IMR-90 (cell line): ENCODE measurements around the gene MLKL. TPM values are rescaled to one million over a fixed set of nuclear protein-coding genes. Genes with fewer than 3 reads are reported as not detected.

Source experiments
- ATAC-seq: fragments of 200-7000 bp; cut with Tn5 transposase; 2 replicates; pipeline ENCODE4 v1.9.1; 2020; ENCODE audit warnings: low read depth, mild to moderate bottlenecking, moderate library complexity
- BruUV-seq: library from RNA; stranded (reverse); fragments of 400-500 nt; replicated peaks from 2 replicates; lab custom pipeline; 2021; lab: Mats Ljungman, UMichigan
- CTCF ChIA-PET: fragments of 300-600 bp; formaldehyde crosslinking; extraction: SDS; loops from one replicate; lab custom pipeline; 2021; ENCODE audit warnings: antibody characterized with exemption; lab: Yijun Ruan, JAX
- POLR2A ChIA-PET: fragments of 300-600 bp; sonication (Branson Sonifier 250); formaldehyde crosslinking; loops from one replicate; lab custom pipeline; 2022; ENCODE audit warnings: antibody characterized with exemption; ENCODE audit not compliant: unreplicated experiment; lab: Charles Lee
- DNase-seq: peaks from one replicate; pipeline ENCODE4 v3.0.0; 2013
- H2AFZ ChIP-seq: replicated peaks from 2 replicates; pipeline ENCODE3; 2013; ENCODE audit warnings: low read length, mild to moderate bottlenecking; ENCODE audit not compliant: poor library complexity
- H2AK5ac ChIP-seq: 2 replicates; pipeline ENCODE4 v1.6.1; 2013; ENCODE audit warnings: low read depth, low read length, inconsistent platforms
- H2AK9ac ChIP-seq: replicated peaks from 2 replicates; pipeline ENCODE3; 2013; ENCODE audit warnings: mild to moderate bottlenecking, low read depth, low read length, moderate library complexity; ENCODE audit not compliant: poor library complexity
- H2BK120ac ChIP-seq: 2 replicates; pipeline ENCODE4 v1.6.1; 2013; ENCODE audit warnings: low read depth, low read length, inconsistent platforms
- H2BK15ac ChIP-seq: 3 replicates; pipeline ENCODE4 v1.6.1; 2013; ENCODE audit warnings: low read depth, low read length, inconsistent platforms
- H2BK20ac ChIP-seq: 2 replicates; pipeline ENCODE4 v1.6.1; 2013; ENCODE audit warnings: low read depth, mild to moderate bottlenecking, inconsistent platforms, low read length, moderate library complexity
- H2BK5ac ChIP-seq: 2 replicates; pipeline ENCODE4 v1.6.1; 2013; ENCODE audit warnings: mild to moderate bottlenecking, low read depth, low read length, inconsistent platforms; ENCODE audit not compliant: poor library complexity, severe bottlenecking
- H3K14ac ChIP-seq: replicated peaks from 2 replicates; pipeline ENCODE4 v1.6.1; 2013; ENCODE audit warnings: low read depth, low read length, inconsistent platforms
- H3K18ac ChIP-seq: 2 replicates; pipeline ENCODE4 v1.6.1; 2013; ENCODE audit warnings: low read depth, low read length, control low read depth
- H3K23ac ChIP-seq: 2 replicates; pipeline ENCODE4 v1.6.1; 2013; ENCODE audit warnings: low read depth, low read length, inconsistent platforms
- H3K27ac ChIP-seq: 2 replicates; pipeline ENCODE4 v1.5.1; 2013; ENCODE audit warnings: mild to moderate bottlenecking, control low read depth, low read length; ENCODE audit not compliant: insufficient read depth
- H3K27me3 ChIP-seq: 2 replicates; pipeline ENCODE4 v1.6.1; 2013; ENCODE audit warnings: low read length; ENCODE audit not compliant: control insufficient read depth, insufficient read depth
- H3K36me3 ChIP-seq: 2 replicates; pipeline ENCODE4 v1.6.1; 2013; ENCODE audit warnings: low read length, mixed read lengths; ENCODE audit not compliant: control insufficient read depth, insufficient read depth
- H3K4ac ChIP-seq: 2 replicates; pipeline ENCODE4 v1.6.1; 2013; ENCODE audit warnings: low read depth, low read length, inconsistent platforms
- H3K4me1 ChIP-seq: 2 replicates; pipeline ENCODE4 v1.6.1; 2013; ENCODE audit warnings: low read length, mixed read lengths; ENCODE audit not compliant: control insufficient read depth, insufficient read depth
- H3K4me2 ChIP-seq: 2 replicates; pipeline ENCODE4 v1.6.1; 2013; ENCODE audit warnings: low read depth, mild to moderate bottlenecking, control low read depth, low read length, moderate library complexity
- H3K4me3 ChIP-seq: 2 replicates; pipeline ENCODE4 v1.5.1; 2013; ENCODE audit warnings: low read depth, mild to moderate bottlenecking, control low read depth, low read length, moderate library complexity; ENCODE audit not compliant: insufficient read depth
- H3K56ac ChIP-seq: 2 replicates; pipeline ENCODE4 v1.6.1; 2013; ENCODE audit warnings: low read length, inconsistent platforms; ENCODE audit not compliant: insufficient read depth; ENCODE audit errors: extremely low read depth
- H3K79me1 ChIP-seq, 2 experiments: 2 replicates each; pipeline ENCODE4 v1.6.1; 2013; ENCODE audit warnings: low read length in 2 of 2, inconsistent platforms in 1 of 2, low read depth in 1 of 2
- H3K9ac ChIP-seq: 2 replicates; pipeline ENCODE4 v1.6.1; 2013; ENCODE audit warnings: low read depth, low read length, control low read depth
- H3K9me1 ChIP-seq: 2 replicates; pipeline ENCODE4 v1.6.1; 2013; ENCODE audit warnings: low read length, inconsistent platforms; ENCODE audit not compliant: insufficient read depth
- H3K9me3 ChIP-seq: 2 replicates; pipeline ENCODE4 v1.6.1; 2013; ENCODE audit warnings: low read length; ENCODE audit not compliant: control insufficient read depth, insufficient read depth
- H4K20me1 ChIP-seq: 2 replicates; pipeline ENCODE4 v1.6.1; 2013; ENCODE audit warnings: low read length, inconsistent platforms; ENCODE audit not compliant: insufficient read depth
- H4K5ac ChIP-seq: 2 replicates; pipeline ENCODE4 v1.6.1; 2013; ENCODE audit warnings: mild to moderate bottlenecking, low read depth, low read length, control low read depth
- H4K8ac ChIP-seq, 2 experiments: 2 replicates each; pipeline ENCODE4 v1.6.1; 2013; ENCODE audit warnings: low read depth in 2 of 2, low read length in 2 of 2, control low read depth in 1 of 2, inconsistent platforms in 1 of 2
- H4K91ac ChIP-seq: 2 replicates; pipeline ENCODE4 v1.6.1; 2013; ENCODE audit warnings: low read depth, low read length, inconsistent platforms; ENCODE audit not compliant: insufficient read depth
- CTCF ChIP-seq: conservative IDR thresholded peaks from 2 replicates; pipeline ENCODE4 v1.5.1; 2012; ENCODE audit warnings: mild to moderate bottlenecking, low read depth, low read length, improper control_type of control experiment
- USF2 ChIP-seq: fragments of 150-350 bp; IDR thresholded peaks from 2 replicates; pipeline ENCODE4 v1.6.1; 2017; ENCODE audit warnings: mild to moderate bottlenecking, antibody characterized with exemption, low read length, low read depth
- WGBS, 2 experiments: methylation state at CpG; one replicate each; pipeline versions ENCODE4 v1.1.5 to v1.1.7; 2013; ENCODE audit warnings: missing lambda C conversion rate in 2 of 2; ENCODE audit not compliant: insufficient read length in 1 of 2; ENCODE audit errors: extremely low coverage in 2 of 2; 5-methylcytosine and 5-hydroxymethylcytosine counted together
- dilution Hi-C: fragments of 300-500 bp; cut with HindIII; formaldehyde crosslinking; loops from one replicate; pipeline ENCODE4 v1.14.3; 2018; ENCODE audit warnings: low sequenced_read_pairs; ENCODE audit not compliant: unreplicated experiment
- in situ Hi-C: fragments of 300-500 bp; cut with MboI; formaldehyde crosslinking; loops from 3 replicates; pipeline ENCODE4 v1.14.3; 2019; ENCODE audit warnings: low sequenced_read_pairs, inconsistent platforms, mixed read lengths
- intact Hi-C: fragments of 100-400 bp; cut with micrococcal nuclease; formaldehyde crosslinking; loops from 2 replicates; pipeline ENCODE4 v1.10.0; 2022
- polyA plus RNA-seq, 3 experiments: library from polyadenylated mRNA; depleted of rRNA; stranded (reverse); fragments of >200 nt; gene quantifications; 2 replicates each; pipeline ENCODE4 v1.2.3, GENCODE V29; 2012; ENCODE audit warnings: low replicate concordance in 1 of 3
- total RNA-seq: library from RNA; depleted of rRNA; stranded (reverse); fragments of >200 nt; gene quantifications from 2 replicates; pipeline ENCODE4 v1.2.3, GENCODE V29; 2012

Gene MLKL
- total and polyA plus RNA-seq, 2 of the 4 experiments (the other 2 are of a cell fraction) = 3.6 to 4.5 TPM

GRCh38 chr16:74749291-74750055 is 48.8 kb upstream of the MLKL start:
- no peak overlapping the region for H3K56ac ChIP-seq
- no peak overlapping the region for H3K4me3 ChIP-seq
- no peak overlapping the region for H2AK5ac ChIP-seq
- no peaks in the 10 kb centered on the region for H4K20me1 ChIP-seq
- intact Hi-C loops = no loop called here
- no peak overlapping the region for H3K4ac ChIP-seq
- H3K27ac ChIP-seq = no peak overlapping the region
- CTCF ChIA-PET = no interaction called here
- dilution Hi-C loops = no loop called here
- H3K9ac ChIP-seq = no peak overlapping the region
- H2BK15ac ChIP-seq = no peak overlapping the region
- 60% methylated on average over 3 of the region's 20 CpGs; no CpG with 5 or more reads in 1 of the 2 experiments for WGBS, 2 experiments
- H3K4me2 ChIP-seq = no peak overlapping the region
- no peak overlapping the region for H4K8ac ChIP-seq
- no peak overlapping the region for H2BK120ac ChIP-seq
- H3K14ac ChIP-seq = no peak overlapping the region
- POLR2A ChIA-PET = no interaction called here
- in situ Hi-C loops = no loop called here
- no peaks in the 10 kb centered on the region for H3K4me1 ChIP-seq
- no peaks in the 10 kb centered on the region for H3K36me3 ChIP-seq
- no peak overlapping the region for H3K18ac ChIP-seq
- H3K23ac ChIP-seq = no peak overlapping the region
- H3K9me3 ChIP-seq = no peaks in the 10 kb centered on the region
- DNase-seq (no peak), ATAC-seq (peak; percentile 75)
- no peak overlapping the region for H2BK20ac ChIP-seq
- H3K27me3 ChIP-seq = peaks cover 3% of the 10 kb centered on the region; the same call in 1 of the 2 replicates
- H3K9me1 ChIP-seq = no peaks in the 10 kb centered on the region; the same call in 1 of the 2 replicates
- H4K91ac ChIP-seq = no peak overlapping the region
- no peak overlapping the region for H2BK5ac ChIP-seq
- H2AFZ ChIP-seq = peak overlapping the region; percentile 9
- no peak overlapping the region for H4K5ac ChIP-seq
- no peaks in the 10 kb centered on the region for H3K79me1 ChIP-seq
- TF ChIP-seq CTCF = no peak
- peak; percentile 17; the same call in 1 of the 2 replicates for TF ChIP-seq USF2
- BruUV-seq = no TSS peak
- H2AK9ac ChIP-seq = no peak overlapping the region
